Activated T-cell treated with anti-CD3 and anti-CD28 coated beads, Interleukin-2, amount 50 U/mL, for 24 hours (primary cell): Measurements from ENCODE around the gene POU6F2.

Source experiments
- DNase-seq: peaks from one replicate; pipeline ENCODE4 v3.0.0-alpha.2; 2020
- H3K27ac Mint-ChIP-seq: 2 replicates; pipeline ENCODE4 v1.8.0; 2020; ENCODE audit warnings: mild to moderate bottlenecking, mixed read lengths
- H3K27me3 Mint-ChIP-seq: 2 replicates; pipeline ENCODE4 v1.8.0; 2020; ENCODE audit warnings: mixed read lengths
- H3K36me3 Mint-ChIP-seq: 2 replicates; pipeline ENCODE4 v1.8.0; 2020; ENCODE audit warnings: low read depth, mixed read lengths
- H3K4me1 Mint-ChIP-seq: 2 replicates; pipeline ENCODE4 v1.8.0; 2020; ENCODE audit warnings: low read depth, mixed read lengths
- H3K4me3 Mint-ChIP-seq: 2 replicates; pipeline ENCODE4 v1.8.0; 2020; ENCODE audit warnings: mild to moderate bottlenecking, moderate library complexity, mixed read lengths
- H3K9me3 Mint-ChIP-seq: 2 replicates; pipeline ENCODE4 v1.8.0; 2020; ENCODE audit warnings: mixed read lengths

POU6F2 gene

DNA sequence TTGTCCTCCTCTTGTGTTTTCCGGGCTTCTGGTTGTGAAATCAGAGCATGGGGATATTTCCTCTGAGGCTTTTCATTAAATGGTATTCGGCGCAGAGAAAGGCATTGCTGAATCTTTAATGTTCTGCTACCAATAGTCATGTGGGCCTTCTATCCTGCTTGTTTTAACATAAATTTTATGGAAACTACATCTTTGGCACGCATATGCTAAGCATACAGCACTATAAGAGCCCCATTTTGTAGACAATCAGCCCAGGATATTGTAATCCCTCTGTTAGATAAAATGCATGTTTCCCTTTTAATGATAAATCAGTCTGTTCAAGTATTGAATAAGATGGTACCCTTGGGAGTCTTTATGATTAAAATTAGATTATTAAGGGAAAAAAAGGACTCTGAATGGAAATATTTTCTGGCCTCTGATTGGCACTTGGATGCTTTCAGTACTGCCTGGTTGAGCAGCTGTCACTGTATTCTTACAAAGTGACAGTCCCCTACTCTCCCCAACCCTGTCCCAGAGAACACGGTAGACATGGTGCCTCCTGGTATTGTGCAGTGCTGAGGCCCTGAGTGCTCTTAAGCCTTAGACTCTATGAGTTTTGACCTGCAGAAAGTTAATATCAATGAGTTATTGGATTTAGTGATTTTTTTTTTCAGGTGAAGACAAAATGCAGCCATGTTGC lies 256.3 kb downstream of the POU6F2 start:
- Mint-ChIP-seq H3K4me3 (no peak overlapping the region), H3K9me3 (no peaks in the 10 kb centered on the region), H3K27ac (no peak overlapping the region), H3K27me3 (peaks cover 7% of the 10 kb centered on the region), H3K36me3 (no peaks in the 10 kb centered on the region), H3K4me1 (no peaks in the 10 kb centered on the region)
- no peak for DNase-seq

DNA sequence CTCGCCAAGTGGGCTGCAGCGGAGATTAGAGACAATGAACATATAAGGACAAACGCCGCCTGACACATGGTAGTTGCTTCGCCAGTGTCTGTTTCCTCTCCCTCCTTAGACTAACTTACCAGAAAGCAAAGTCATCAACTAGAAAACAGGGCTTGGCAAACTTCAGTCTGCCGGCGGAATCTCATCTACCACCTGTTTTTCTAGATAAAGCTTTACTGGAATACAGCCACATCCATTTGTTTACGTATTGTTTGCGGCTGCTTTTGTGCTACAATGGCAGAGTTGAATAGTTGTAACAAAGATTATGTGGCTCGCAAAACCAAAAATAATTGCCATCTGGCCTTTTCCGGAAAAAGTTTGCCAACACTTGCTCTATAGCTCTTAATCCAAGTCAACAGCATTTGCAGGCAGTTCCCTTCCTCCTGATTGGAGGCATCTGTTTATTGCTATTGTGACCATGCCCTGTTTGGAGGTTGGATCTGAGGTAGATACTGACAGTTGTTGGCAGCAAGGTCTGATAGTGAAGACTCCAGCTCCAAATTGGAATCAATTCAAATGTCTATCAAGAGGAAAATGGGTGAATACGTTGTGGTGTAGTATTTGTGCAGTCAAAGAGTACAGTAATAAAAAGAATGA lies 260.6 kb downstream of the POU6F2 start:
- Mint-ChIP-seq H3K27me3 (no peaks in the 10 kb centered on the region), H3K4me3 (no peak overlapping the region), H3K36me3 (no peaks in the 10 kb centered on the region), H3K9me3 (peaks cover 5% of the 10 kb centered on the region), H3K4me1 (no peaks in the 10 kb centered on the region), H3K27ac (no peak overlapping the region)
- DNase-seq: no peak

DNA sequence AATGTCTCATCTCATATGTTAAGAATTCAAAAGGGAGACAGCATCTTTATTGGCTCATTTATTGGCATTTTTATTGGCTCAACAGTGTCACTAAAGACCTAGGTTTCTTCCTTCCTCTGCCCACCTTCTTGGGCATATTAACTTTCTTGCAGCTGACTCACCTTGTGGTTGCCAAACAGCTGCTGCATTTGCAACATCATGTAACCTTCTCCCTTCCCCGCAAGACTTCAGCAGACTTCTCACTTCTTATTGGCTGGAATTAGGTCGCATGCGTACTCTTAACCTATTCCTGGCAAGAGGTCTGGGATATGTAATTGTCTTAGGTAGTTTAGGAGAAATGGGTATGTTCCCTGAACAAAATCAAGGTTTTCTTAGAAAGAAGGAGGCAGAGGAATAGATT lies 263.2 kb downstream of the POU6F2 start:
- Mint-ChIP-seq H3K4me3 (no peak overlapping the region), H3K4me1 (no peaks in the 10 kb centered on the region), H3K27me3 (no peaks in the 10 kb centered on the region)

DNA sequence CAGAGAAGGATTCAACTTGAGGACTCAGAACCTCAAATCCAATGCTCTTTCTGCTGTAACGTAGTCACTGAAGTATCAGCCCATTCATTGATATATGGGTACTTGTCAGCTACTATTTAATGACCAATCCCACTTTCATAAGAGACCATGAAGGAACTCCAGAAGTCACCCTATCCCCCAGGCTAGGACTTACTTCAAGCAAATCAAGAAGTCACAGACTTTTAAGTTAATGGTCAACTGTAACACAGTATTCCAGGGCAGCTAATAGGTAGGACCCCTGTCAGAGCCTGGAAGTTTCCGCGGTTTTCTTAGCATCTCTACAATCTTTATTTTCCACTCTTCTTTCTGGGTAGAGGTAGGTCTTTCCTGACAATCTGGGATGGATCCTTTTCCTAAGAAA lies 269.9 kb downstream of the POU6F2 start:
- Mint-ChIP-seq H3K36me3 (no peaks in the 10 kb centered on the region), H3K27me3 (peaks cover 2% of the 10 kb centered on the region), H3K4me3 (no peak overlapping the region), H3K9me3 (peaks cover 2% of the 10 kb centered on the region), H3K27ac (no peak overlapping the region), H3K4me1 (no peaks in the 10 kb centered on the region)
- DNase-seq: no peak

More for the DNA sequence above, 263.2 kb downstream of the POU6F2 start:
- Mint-ChIP-seq H3K27ac (no peak overlapping the region), H3K9me3 (peaks cover 5% of the 10 kb centered on the region), H3K36me3 (no peaks in the 10 kb centered on the region)
- DNase-seq: no peak

DNA sequence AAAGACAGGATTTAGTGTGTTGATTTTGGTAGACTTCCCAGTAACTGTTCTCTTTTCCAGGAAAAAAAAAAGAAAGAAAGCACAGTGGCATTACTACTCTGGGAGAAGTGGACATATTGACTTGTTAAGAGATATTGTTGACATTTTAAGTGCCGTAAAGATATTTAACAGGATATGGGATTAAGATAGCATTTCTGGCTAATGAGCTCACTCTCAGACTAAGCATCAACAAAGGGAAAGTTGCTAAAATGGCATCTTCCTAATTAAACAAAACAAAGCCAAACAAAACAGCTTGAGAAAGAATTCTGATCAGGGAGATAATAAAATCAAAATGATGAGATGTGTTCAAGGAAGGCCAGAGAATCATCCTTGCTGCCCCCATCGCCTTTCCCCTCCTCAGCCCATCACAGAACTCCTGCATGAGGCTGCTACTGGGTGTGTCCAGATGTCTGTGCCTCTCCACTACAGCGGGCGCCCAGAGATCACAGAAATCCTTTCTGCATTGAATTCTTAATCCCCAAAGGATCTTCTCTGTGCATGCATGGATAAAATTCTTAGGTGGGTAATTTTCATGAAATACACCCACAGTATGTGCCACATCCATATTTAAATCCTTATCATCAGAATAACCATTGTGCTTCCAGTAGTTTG lies 270.5 kb downstream of the POU6F2 start:
- H3K4me1 Mint-ChIP-seq: no peaks in the 10 kb centered on the region
- DNase-seq: no peak
- H3K9me3 Mint-ChIP-seq: no peaks in the 10 kb centered on the region
- no peak overlapping the region for H3K4me3 Mint-ChIP-seq
- H3K36me3 Mint-ChIP-seq: no peaks in the 10 kb centered on the region
- H3K27me3 Mint-ChIP-seq: peaks cover 2% of the 10 kb centered on the region
- no peak overlapping the region for H3K27ac Mint-ChIP-seq

DNA sequence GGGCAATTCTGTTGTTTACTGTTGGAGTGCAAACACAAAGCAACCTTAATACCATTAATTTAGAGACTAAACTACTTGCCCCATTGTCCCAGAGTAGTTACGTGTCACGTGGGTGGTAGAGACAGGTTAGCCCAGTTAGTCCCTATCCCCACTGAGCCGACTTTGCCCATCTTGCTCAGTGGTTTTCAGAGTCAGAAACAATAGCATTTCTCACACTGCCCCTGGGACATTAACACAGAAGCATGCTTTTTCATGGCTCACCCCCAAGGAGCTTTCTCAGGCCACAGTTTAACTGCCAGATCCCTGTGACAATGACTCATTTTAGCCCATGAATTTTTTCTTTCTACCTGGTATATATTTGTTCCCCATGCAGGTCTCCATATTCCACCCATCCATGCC lies 271.0 kb downstream of the POU6F2 start:
- no peak for DNase-seq
- H3K27ac Mint-ChIP-seq: no peak overlapping the region
- peaks cover 2% of the 10 kb centered on the region for H3K27me3 Mint-ChIP-seq
- no peak overlapping the region for H3K4me3 Mint-ChIP-seq
- no peaks in the 10 kb centered on the region for H3K9me3 Mint-ChIP-seq
- H3K36me3 Mint-ChIP-seq: no peaks in the 10 kb centered on the region
- H3K4me1 Mint-ChIP-seq: no peaks in the 10 kb centered on the region

DNA sequence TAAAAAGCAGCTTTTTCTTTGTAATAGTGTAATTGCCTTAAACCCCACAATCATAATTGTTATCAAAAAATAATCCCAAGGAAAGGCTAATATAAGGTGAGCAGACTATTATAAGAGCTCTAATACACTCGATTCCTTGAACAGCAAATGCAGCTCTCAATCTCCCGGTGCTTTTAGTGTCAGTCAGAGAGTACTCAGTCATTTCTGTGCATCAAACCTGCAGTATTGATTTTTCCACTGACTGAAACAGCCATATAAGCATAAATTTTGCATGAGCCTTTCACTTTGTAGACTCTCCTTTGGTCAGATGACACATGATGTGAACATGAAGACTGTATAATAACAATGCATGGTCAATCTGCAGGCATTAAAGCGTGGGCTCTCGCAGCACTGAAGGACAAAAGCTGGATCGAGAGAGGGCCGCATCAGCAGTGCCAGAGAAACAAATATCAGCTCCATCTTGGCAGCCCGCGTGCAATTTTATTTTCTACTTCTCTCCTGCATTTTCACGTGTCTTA lies 272.0 kb downstream of the POU6F2 start:
- Mint-ChIP-seq H3K4me3 (no peak overlapping the region), H3K27me3 (peaks cover 2% of the 10 kb centered on the region), H3K4me1 (no peaks in the 10 kb centered on the region), H3K36me3 (no peaks in the 10 kb centered on the region), H3K27ac (no peak overlapping the region), H3K9me3 (no peaks in the 10 kb centered on the region)
- DNase-seq: no peak

DNA sequence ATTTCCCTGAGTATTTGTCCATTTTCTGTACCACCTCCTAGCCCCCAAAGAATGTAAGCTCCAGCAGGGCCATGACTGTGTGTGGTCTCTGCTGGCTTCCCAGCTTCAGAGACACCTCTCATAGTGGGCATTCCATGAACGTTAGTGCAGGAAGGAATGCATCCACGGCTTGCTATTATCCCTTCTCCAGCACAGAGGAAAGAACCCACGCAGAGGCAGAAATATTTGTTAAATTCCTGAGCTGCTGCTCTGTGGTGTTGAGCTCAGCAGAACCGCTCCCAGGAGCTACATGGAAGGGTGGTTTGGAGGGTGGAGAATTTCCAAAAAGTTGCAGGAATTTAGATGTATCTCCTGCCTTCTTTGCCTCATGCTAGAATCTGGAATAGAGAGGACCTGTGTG lies 275.2 kb downstream of the POU6F2 start:
- no peak for DNase-seq

DNA sequence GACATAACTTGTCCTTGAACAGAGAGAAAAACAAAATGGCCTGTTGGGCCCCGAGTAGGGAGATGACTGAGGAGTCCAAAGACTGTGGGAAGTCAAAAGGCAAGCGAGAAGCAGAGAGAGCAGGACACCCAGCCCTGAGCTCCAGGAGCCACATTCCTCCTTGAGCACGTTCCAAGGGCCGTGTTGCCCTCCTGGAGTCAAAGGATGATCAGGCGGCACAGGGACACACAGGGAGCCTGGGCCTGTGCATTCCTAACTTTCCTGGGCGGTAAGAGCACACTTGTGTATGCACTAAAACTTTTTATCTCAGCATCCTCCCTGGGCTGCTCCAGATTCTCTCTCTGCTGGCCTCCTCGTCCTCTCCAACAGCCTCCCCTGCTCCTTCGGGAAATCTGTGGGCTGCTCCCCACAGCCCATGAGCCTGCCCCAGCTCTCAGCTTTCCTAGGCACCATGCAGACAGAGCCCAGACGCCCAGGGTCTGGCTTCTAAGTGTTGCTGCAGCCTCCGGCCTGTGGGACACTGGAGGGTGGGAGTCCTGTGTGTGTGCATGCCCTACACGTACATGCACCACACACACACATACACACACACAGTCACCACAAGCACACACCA lies 281.8 kb downstream of the POU6F2 start:
- Mint-ChIP-seq H3K27me3 (no peaks in the 10 kb centered on the region), H3K27ac (no peak overlapping the region), H3K9me3 (no peaks in the 10 kb centered on the region), H3K36me3 (no peaks in the 10 kb centered on the region), H3K4me3 (no peak overlapping the region), H3K4me1 (no peaks in the 10 kb centered on the region)
- DNase-seq: no peak

More for the DNA sequence above, 275.2 kb downstream of the POU6F2 start:
- H3K9me3 Mint-ChIP-seq: no peaks in the 10 kb centered on the region
- H3K4me3 Mint-ChIP-seq: no peak overlapping the region
- H3K27ac Mint-ChIP-seq: no peak overlapping the region
- H3K4me1 Mint-ChIP-seq: no peaks in the 10 kb centered on the region
- no peaks in the 10 kb centered on the region for H3K27me3 Mint-ChIP-seq
- H3K36me3 Mint-ChIP-seq: no peaks in the 10 kb centered on the region

DNA sequence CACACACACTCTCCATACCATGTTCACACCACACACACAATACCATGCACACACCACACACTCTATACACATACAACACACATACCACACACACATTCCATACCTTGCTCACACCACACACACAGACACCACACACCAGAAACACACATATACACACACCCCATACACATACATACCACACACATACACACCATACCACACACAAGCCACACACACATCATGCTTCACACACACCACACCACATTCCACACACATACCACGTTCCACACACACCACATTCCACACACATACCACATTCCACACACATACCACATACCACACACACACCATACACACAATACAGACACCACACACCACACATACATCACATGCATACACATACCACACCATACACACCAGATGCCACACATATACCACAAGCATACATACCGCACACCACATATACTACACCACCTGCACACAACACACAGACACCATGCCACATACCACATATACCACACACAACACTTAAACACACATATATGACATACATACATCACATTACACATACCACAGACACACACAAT lies 282.7 kb downstream of the POU6F2 start:
- DNase-seq: no peak
- H3K27ac Mint-ChIP-seq: no peak overlapping the region
- H3K9me3 Mint-ChIP-seq: no peaks in the 10 kb centered on the region
- H3K27me3 Mint-ChIP-seq: no peaks in the 10 kb centered on the region
- no peak overlapping the region for H3K4me3 Mint-ChIP-seq
- H3K4me1 Mint-ChIP-seq: no peaks in the 10 kb centered on the region
- H3K36me3 Mint-ChIP-seq: no peaks in the 10 kb centered on the region

DNA sequence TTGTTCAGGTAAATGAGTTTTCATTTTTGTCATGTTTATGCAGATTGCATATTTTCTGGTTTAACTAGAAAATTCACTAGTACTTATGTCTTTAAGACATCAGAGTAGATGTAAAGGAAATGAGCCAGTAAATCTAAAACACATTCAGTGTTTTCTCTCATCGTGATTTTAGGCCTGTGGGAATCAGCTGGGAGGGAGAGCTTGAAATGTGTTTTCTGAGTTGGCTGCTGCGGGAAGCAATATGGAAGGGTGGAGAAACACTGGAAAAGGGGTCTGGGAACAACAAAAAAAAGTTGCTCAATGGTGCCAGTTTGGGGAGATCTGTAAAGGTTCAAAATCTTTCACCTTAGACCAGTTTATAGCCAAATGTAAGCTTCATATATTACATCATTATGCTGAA lies 284.1 kb downstream of the POU6F2 start:
- Mint-ChIP-seq H3K27ac (no peak overlapping the region), H3K9me3 (no peaks in the 10 kb centered on the region), H3K36me3 (no peaks in the 10 kb centered on the region), H3K4me3 (no peak overlapping the region), H3K27me3 (no peaks in the 10 kb centered on the region), H3K4me1 (no peaks in the 10 kb centered on the region)
- DNase-seq: no peak

DNA sequence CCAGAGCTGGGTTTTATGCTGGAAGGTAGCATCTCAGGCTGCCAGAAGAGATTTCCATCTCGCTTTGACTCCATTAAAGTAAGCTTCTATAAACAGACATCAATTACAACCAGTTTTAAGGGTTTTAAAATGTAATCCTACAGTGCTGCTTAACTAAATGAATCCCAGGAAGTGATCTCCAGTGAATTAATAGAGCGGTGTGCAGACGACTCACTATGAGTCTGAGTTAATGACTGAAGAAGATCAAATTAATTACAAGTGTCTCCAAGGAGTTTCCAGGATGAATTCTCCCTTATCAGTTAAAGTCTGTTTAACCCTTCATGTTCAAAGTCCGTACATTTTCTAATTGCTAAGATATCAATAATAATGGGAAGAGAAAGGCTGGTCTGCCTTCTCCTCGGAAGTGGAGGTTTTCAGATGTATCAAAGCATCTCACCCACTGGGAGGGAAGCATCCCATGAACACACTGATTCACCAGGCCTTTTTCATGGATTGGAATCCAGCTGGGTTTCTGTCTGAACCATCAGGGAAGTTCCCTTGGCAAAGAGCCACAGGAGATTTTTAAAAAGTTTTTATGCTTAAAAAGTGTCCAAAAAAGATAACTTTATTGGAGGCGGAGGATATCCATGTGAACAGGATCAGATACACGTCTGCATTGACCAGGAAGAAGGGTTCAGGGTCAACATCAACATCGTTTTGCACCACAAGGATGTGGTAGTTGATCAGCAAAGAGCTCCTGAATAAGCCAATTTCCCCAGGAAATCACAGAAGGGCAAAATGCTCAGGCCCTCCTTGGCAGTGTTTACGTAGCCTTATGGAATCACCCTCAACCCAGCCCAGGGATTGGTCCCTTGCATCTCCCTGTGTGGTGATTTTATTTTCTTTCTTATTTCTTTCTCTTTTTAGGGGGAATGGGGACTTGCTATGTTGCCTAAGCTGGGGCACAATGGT lies 288.2 kb downstream of the POU6F2 start:
- Mint-ChIP-seq H3K9me3 (no peaks in the 10 kb centered on the region), H3K36me3 (no peaks in the 10 kb centered on the region), H3K27me3 (peaks cover 3% of the 10 kb centered on the region), H3K4me3 (no peak overlapping the region), H3K27ac (no peak overlapping the region), H3K4me1 (no peaks in the 10 kb centered on the region)
- no peak for DNase-seq

DNA sequence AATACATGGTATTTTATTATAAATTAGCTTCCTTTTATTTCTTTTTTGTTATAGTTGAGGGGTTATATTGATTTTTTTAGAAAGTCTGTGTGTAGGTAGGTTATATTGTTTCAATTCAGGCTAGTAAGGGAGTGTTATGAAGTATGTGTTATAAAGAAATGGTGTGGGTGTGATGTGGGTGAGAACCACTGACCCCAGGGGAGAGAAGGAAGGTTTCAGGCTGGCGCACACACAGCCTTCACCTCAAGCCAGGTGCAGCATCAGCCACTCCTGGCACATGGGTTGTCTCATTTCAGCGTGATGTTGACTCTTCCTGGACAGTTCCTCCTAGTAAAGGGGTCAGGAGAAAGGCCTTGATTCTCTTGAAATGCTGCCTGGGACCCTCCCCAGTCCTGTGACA lies 291.3 kb downstream of the POU6F2 start:
- peaks cover 3% of the 10 kb centered on the region for H3K27me3 Mint-ChIP-seq
- H3K4me3 Mint-ChIP-seq: no peak overlapping the region
- no peaks in the 10 kb centered on the region for H3K4me1 Mint-ChIP-seq
- no peaks in the 10 kb centered on the region for H3K36me3 Mint-ChIP-seq
- H3K9me3 Mint-ChIP-seq: no peaks in the 10 kb centered on the region
- H3K27ac Mint-ChIP-seq: no peak overlapping the region
- no peak for DNase-seq

DNA sequence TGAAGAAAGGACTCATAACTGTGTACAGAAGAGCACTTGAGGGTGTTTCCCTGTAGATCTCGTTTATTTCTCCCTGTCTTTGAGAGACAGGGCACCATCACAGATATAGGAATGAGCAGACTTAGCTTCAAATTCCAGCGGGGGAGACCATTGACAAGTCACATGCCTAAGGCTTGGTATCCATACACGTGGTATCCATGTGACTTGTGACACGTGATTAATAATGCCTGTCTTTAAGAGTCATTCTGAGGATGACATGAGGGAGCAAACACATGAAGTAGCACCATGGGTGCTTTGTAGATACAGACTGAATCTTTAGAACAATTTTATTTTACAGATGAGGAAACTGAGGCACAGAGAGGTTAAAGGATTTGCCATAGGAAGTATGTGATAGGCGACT lies 292.3 kb downstream of the POU6F2 start:
- H3K36me3 Mint-ChIP-seq: no peaks in the 10 kb centered on the region
- no peaks in the 10 kb centered on the region for H3K4me1 Mint-ChIP-seq
- no peak overlapping the region for H3K4me3 Mint-ChIP-seq
- H3K9me3 Mint-ChIP-seq: no peaks in the 10 kb centered on the region
- H3K27ac Mint-ChIP-seq: no peak overlapping the region
- DNase-seq: no peak
- H3K27me3 Mint-ChIP-seq: peaks cover 3% of the 10 kb centered on the region
